ENCODE data around the gene ATF7.

DNA sequence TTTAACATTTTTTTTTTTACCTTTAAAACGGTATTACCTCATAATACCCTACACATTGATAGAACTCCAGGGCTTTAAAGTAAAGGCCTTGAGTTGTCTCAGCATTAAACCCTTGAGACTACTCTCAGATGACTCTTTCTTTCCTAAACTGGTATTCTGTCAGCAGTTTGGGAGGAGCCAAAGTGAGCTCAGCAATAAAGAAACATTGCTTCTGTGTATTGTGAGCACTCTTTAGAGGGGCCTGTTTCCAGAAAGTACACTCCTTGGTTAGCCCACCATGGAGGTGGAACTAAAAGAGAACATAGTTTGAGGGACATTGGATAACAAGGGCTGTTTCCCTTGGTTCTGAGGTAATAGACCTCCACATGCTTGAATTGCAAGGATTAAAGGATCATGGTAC, 147.3 kb downstream of the ATF7 start:
- TF ChIP-seq, protein P1, sequence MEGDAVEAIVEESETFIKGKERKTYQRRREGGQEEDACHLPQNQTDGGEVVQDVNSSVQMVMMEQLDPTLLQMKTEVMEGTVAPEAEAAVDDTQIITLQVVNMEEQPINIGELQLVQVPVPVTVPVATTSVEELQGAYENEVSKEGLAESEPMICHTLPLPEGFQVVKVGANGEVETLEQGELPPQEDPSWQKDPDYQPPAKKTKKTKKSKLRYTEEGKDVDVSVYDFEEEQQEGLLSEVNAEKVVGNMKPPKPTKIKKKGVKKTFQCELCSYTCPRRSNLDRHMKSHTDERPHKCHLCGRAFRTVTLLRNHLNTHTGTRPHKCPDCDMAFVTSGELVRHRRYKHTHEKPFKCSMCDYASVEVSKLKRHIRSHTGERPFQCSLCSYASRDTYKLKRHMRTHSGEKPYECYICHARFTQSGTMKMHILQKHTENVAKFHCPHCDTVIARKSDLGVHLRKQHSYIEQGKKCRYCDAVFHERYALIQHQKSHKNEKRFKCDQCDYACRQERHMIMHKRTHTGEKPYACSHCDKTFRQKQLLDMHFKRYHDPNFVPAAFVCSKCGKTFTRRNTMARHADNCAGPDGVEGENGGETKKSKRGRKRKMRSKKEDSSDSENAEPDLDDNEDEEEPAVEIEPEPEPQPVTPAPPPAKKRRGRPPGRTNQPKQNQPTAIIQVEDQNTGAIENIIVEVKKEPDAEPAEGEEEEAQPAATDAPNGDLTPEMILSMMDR (conservative IDR thresholded peaks at IDR 0.05 in 1 of 2, IDR thresholded peaks at IDR 0.05 in 1 of 2; ENCODE audit: low read depth in 1 of 2, low read length in 2 of 2), result no peak
- TF ChIP-seq EZH2 (IDR thresholded peaks at IDR 0.05; ENCODE audit: low read length, missing control alignments), result no peak
